ENCODE measurements around the gene TPP2. TPM values are rescaled to one million over a fixed set of nuclear protein-coding genes. Genes with fewer than 3 reads are reported as not detected.
A peak's percentile ranks its signal among the peaks of the same experiment; 100 is the strongest.

Gene TPP2
- total RNA-seq, 4 donors from 2014 or later = 26.2 to 61.0 (median 30.5) TPM

GRCh38 chr13:102569488-102569887, 27.3 kb upstream of the TPP2 start:
- Histone ChIP-seq H3K4me1 (no peaks in the 10 kb centered on the region), H3K4me3 (no peak overlapping the region), H3K36me3 (no peaks in the 10 kb centered on the region), H3K9me3 (no peaks in the 10 kb centered on the region), H3K27ac (no peak overlapping the region), H3K27me3 (peaks cover 25% of the 10 kb centered on the region)
- TF ChIP-seq EP300 (IDR thresholded peaks at IDR 0.05) = no peak
- TF ChIP-seq POLR2AphosphoS5 (IDR thresholded peaks at IDR 0.05) = no peak
- no peak for TF ChIP-seq CTCF (IDR thresholded peaks at IDR 0.05)
- TF ChIP-seq POLR2A (IDR thresholded peaks at IDR 0.05) = no peak
- no peak for DNase-seq (ENCODE audit: low spot score in 2 of 2)
- WGBS = 25% methylated on average over 1 of the region's 1 CpG

- TF ChIP-seq POLR2A (IDR thresholded peaks at IDR 0.05) = no peak
- TF ChIP-seq POLR2AphosphoS5 (IDR thresholded peaks at IDR 0.05) = no peak
- no peak for TF ChIP-seq CTCF (IDR thresholded peaks at IDR 0.05)
- no peak for TF ChIP-seq EP300 (IDR thresholded peaks at IDR 0.05)
- Histone ChIP-seq H3K27me3 (peaks cover 17% of the 10 kb centered on the region), H3K27ac (no peak overlapping the region), H3K9me3 (no peaks in the 10 kb centered on the region), H3K4me1 (no peaks in the 10 kb centered on the region), H3K36me3 (no peaks in the 10 kb centered on the region), H3K4me3 (no peak overlapping the region)
- WGBS = 44% methylated on average over 4 of the region's 4 CpGs
- DNase-seq (ENCODE audit: low spot score in 2 of 2) = no peak
Measured at GRCh38 chr13:102571075-102571474, 25.7 kb upstream of the TPP2 start.

- H3K27me3 ChIP-seq = peaks cover 7% of the 10 kb centered on the region
- no peaks in the 10 kb centered on the region for H3K9me3 ChIP-seq
- 58% methylated on average over 6 of the region's 6 CpGs for WGBS
- H3K27ac ChIP-seq = no peak overlapping the region
- no peaks in the 10 kb centered on the region for H3K4me1 ChIP-seq
- no peaks in the 10 kb centered on the region for H3K36me3 ChIP-seq
- no peak overlapping the region for H3K4me3 ChIP-seq
- DNase-seq (ENCODE audit: low spot score in 2 of 2) = no peak
- TF ChIP-seq CTCF (IDR thresholded peaks at IDR 0.05) (no peak), POLR2AphosphoS5 (IDR thresholded peaks at IDR 0.05) (no peak), POLR2A (IDR thresholded peaks at IDR 0.05) (no peak), EP300 (IDR thresholded peaks at IDR 0.05) (no peak)
Measured at GRCh38 chr13:102572323-102572722, 24.5 kb upstream of the TPP2 start.

- Histone ChIP-seq H3K9me3 (no peaks in the 10 kb centered on the region), H3K27me3 (no peaks in the 10 kb centered on the region), H3K4me1 (no peaks in the 10 kb centered on the region), H3K4me3 (no peak overlapping the region), H3K36me3 (no peaks in the 10 kb centered on the region), H3K27ac (no peak overlapping the region)
- 1% methylated on average over 5 of the region's 5 CpGs for WGBS
- no peak for TF ChIP-seq EP300 (IDR thresholded peaks at IDR 0.05)
- peak; percentile 59 to 64 for TF ChIP-seq CTCF (IDR thresholded peaks at IDR 0.05)
- DNase-seq (ENCODE audit: low spot score in 2 of 2) = no peak
Measured at GRCh38 chr13:102580552-102581169, 16.1 kb upstream of the TPP2 start.

- Histone ChIP-seq H3K4me3 (no peak overlapping the region), H3K36me3 (no peaks in the 10 kb centered on the region), H3K27me3 (no peaks in the 10 kb centered on the region), H3K27ac (no peak overlapping the region), H3K4me1 (no peaks in the 10 kb centered on the region), H3K9me3 (no peaks in the 10 kb centered on the region)
- no peak for DNase-seq (ENCODE audit: low spot score in 2 of 2)
- no peak for TF ChIP-seq CTCF (IDR thresholded peaks at IDR 0.05)
- TF ChIP-seq EP300 (IDR thresholded peaks at IDR 0.05) = no peak
- no peak for TF ChIP-seq POLR2A (IDR thresholded peaks at IDR 0.05)
- TF ChIP-seq POLR2AphosphoS5 (IDR thresholded peaks at IDR 0.05) = no peak
Measured at GRCh38 chr13:102582256-102582655, 14.5 kb upstream of the TPP2 start.

All from suprapubic skin (tissue), 4 donors.